OCI-LY3 (cell line): ENCODE data around the gene POLR2E.

ENCODE experiments used
- CTCF ChIP-seq: fragments of 200-600, 300-600 bp; sonication (generic); IDR thresholded peaks from 2 replicates; pipeline ENCODE4 v1.5.1; 2014; ENCODE audit warnings: antibody characterized with exemption, low read length, low read depth
- EZH2phosphoT487 ChIP-seq: fragments of 200-600 bp; shearing (Covaris generic); IDR thresholded peaks from 2 replicates; pipeline ENCODE4 v1.6.1; 2018; ENCODE audit warnings: antibody characterized with exemption, mixed run types, low read depth

DNA sequence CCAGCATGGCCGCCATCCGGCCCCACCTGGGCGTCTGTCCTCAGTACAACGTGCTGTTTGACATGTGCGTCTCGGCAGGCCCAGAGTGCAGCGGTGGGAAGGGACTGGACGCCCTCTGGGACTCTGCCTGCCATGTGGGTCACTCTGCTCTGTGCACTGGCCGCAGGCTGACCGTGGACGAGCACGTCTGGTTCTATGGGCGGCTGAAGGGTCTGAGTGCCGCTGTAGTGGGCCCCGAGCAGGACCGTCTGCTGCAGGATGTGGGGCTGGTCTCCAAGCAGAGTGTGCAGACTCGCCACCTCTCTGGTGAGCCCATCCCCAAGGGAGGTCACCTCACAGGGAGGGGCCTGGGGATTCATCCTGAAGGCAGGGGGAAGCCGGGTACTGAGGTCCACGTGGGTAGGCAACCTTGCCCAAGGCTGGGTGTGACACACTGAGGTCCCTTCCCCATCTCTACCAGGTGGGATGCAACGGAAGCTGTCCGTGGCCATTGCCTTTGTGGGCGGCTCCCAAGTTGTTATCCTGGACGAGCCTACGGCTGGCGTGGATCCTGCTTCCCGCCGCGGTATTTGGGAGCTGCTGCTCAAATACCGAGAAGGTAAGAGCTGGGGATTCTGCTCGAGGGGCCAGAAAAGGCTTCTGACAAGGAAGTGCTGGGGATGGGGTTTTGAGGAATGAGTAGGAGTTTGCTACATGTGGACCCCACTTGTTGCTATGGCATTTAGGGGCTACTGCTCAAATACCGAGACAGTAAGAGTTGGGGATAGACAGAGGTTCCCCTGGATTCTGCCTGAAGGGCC is 44.0 kb downstream of the POLR2E start:
- TF ChIP-seq EZH2phosphoT487 (no peak), CTCF (no peak)
